ENCODE measurements around the gene HS6ST2. TPM values are rescaled to one million over a fixed set of nuclear protein-coding genes. Genes with fewer than 3 reads are reported as not detected.
A peak's percentile ranks its signal among the peaks of the same experiment; 100 is the strongest.
"Not testable (repeated sequence)": the region's sequence is repeated elsewhere in the genome, so short reads cannot be mapped to it uniquely, and the experiment has no call there.

Gene HS6ST2
- total RNA-seq, 1 experiment from 2014 or later: 13.4 TPM

DNA sequence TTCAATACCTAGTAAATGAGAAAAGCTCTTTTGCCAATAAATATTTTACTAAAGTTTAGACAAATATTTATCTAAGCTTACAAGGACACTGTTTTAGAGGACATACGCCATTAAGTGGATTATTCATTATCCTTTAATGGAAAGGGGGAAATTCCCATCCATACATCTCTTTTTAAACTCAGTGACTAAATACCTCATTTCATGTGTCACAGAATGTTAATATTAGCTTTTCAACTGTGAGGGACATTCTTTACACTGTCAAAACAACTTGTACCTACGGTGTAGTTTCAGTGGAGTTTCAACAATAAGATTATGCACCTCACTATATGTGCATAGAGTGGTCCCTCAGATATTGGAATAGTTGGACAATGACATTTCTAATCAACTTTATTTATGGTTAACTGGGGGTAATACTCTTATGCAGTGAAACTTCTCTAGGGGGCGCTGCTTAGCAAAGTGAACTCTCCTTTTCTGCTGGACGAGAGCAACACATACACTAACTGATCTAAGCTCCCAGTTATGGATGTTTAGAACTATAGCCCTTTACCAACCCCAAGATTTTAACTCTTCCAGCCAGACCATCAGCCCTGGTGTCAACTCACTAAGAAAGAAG is 9.7 kb downstream of the HS6ST2 start:
- ChIA-PET POLR2A (ENCODE audit: unreplicated experiment) (no interaction called here), CTCF (interaction anchor here (0.6 kb wide), 1 partner anchor 44 kb away, joined by 4 read pairs; no protein-coding TSS in a partner anchor)
- Histone ChIP-seq H3K27ac (no peak overlapping the region), H4K20me1 (ENCODE audit: insufficient read depth) (no peaks in the 10 kb centered on the region; the same call in 1 of the 2 replicates), H3K9me3 (ENCODE audit: insufficient read depth, low read depth) (peaks cover 4% of the 10 kb centered on the region; the same call in 1 of the 2 replicates), H2AFZ (no peak overlapping the region), H3K9me2 (ENCODE audit: insufficient read depth) (no peaks in the 10 kb centered on the region), H3K4me1 (replicated peaks; ENCODE audit: insufficient read depth) (peaks cover 19% of the 10 kb centered on the region), H3K36me3 (ENCODE audit: low read depth) (peaks cover 4% of the 10 kb centered on the region; the same call in 1 of the 2 replicates), H3F3A (ENCODE audit: insufficient read depth, low read depth) (no peaks in the 10 kb centered on the region), H3K79me2 (ENCODE audit: low read depth) (peaks cover 61% of the 10 kb centered on the region), H3K27me3 (ENCODE audit: insufficient read depth, low read depth) (no peaks in the 10 kb centered on the region), H3K4me3 (no peak overlapping the region), H3K4me2 (no peak overlapping the region)
- intact Hi-C loops (cut with micrococcal nuclease; ENCODE audit: unreplicated experiment): no loop called here
- TF ChIP-seq, protein P1, sequence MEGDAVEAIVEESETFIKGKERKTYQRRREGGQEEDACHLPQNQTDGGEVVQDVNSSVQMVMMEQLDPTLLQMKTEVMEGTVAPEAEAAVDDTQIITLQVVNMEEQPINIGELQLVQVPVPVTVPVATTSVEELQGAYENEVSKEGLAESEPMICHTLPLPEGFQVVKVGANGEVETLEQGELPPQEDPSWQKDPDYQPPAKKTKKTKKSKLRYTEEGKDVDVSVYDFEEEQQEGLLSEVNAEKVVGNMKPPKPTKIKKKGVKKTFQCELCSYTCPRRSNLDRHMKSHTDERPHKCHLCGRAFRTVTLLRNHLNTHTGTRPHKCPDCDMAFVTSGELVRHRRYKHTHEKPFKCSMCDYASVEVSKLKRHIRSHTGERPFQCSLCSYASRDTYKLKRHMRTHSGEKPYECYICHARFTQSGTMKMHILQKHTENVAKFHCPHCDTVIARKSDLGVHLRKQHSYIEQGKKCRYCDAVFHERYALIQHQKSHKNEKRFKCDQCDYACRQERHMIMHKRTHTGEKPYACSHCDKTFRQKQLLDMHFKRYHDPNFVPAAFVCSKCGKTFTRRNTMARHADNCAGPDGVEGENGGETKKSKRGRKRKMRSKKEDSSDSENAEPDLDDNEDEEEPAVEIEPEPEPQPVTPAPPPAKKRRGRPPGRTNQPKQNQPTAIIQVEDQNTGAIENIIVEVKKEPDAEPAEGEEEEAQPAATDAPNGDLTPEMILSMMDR (conservative IDR thresholded peaks at IDR 0.05): peak; percentile 63
- no peak for TF ChIP-seq EZH2 (IDR thresholded peaks at IDR 0.05; ENCODE audit: low read depth)
- DNase-seq: no peak
- BruUV-seq (replicated peaks): no TSS peak

DNA sequence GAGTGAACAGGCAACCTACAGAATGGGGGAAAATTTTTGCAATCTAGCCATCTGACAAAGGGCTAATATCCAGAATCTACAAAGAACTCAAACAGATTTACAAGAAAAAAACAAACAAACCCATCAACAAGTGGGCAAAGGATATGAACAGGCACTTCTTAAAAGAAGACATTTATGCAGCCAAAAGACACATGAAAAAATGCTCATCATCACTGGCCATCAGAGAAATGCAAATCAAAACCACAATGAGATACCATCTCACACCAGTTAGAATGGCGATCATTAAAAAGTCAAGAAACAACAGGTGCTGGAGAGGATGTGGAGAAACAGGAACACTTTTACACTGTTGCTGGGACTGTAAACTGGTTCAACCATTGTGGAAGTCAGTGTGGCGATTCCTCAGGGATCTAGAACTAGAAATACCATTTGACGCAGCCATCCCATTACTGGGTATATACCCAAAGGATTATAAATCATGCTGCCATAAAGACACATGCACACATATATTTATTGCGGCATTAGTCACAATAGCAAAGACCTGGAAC is 13.3 kb downstream of the HS6ST2 start:
- H3K27ac ChIP-seq; H3K9me3 ChIP-seq (ENCODE audit: insufficient read depth, low read depth); CTCF ChIA-PET; BruUV-seq (replicated peaks); H3K4me3 ChIP-seq; intact Hi-C loops (cut with micrococcal nuclease; ENCODE audit: unreplicated experiment); POLR2A ChIA-PET (ENCODE audit: unreplicated experiment); H3K36me3 ChIP-seq (ENCODE audit: low read depth); H2AFZ ChIP-seq; H3K4me2 ChIP-seq; H3K27me3 ChIP-seq (ENCODE audit: insufficient read depth, low read depth); DNase-seq; H4K20me1 ChIP-seq (ENCODE audit: insufficient read depth); H3K9me2 ChIP-seq (ENCODE audit: insufficient read depth): not testable (repeated sequence)
- Histone ChIP-seq H3K4me1 (replicated peaks; ENCODE audit: insufficient read depth) (peaks cover 39% of the 10 kb centered on the region), H3K79me2 (ENCODE audit: low read depth) (peaks cover 45% of the 10 kb centered on the region), H3F3A (ENCODE audit: insufficient read depth, low read depth) (peaks cover 18% of the 10 kb centered on the region)

DNA sequence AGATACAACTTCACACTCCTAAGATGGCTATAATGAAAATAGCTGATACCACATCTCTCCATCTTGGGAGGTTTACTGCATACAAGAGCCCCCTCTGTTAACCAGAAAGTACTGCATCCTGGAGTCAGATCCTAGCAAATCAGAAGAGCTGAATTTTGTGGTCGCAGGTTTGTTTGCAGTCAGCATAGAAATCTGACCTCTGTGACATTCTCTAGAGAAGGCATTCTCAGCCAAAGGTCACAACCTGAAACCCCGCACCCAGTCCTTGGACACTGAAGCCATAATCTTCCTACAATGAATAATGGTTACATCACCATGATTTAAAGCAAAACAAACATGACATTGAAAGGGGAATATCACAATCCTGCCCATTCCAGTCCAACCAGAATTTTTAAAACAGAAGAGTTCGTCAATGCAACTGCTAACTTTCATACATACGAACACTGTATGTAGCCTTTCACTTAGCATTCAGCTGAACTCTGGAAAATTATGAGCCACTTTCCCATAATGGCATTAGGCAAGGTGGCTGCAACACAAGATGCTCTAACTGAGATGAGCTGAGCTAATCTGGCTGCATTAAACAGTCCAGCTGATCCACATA is 17.6 kb downstream of the HS6ST2 start:
- H3K9me2 ChIP-seq (ENCODE audit: insufficient read depth): no peaks in the 10 kb centered on the region
- peak overlapping the region; percentile 46 for H3K4me3 ChIP-seq
- no peaks in the 10 kb centered on the region for H3K36me3 ChIP-seq (ENCODE audit: low read depth)
- no TSS peak for BruUV-seq (replicated peaks)
- H3K79me2 ChIP-seq (ENCODE audit: low read depth): peaks cover 59% of the 10 kb centered on the region
- H4K20me1 ChIP-seq (ENCODE audit: insufficient read depth): no peaks in the 10 kb centered on the region
- peak overlapping the region; percentile 83 for H3K4me2 ChIP-seq
- DNase-seq: peak; percentile 61 to 97
- H3K27me3 ChIP-seq (ENCODE audit: insufficient read depth, low read depth): no peaks in the 10 kb centered on the region
- CTCF ChIA-PET: interaction anchor here (0.6 kb wide), 3 partner anchors 9 to 211 kb away, joined by 3 to 5 read pairs (median 3); no protein-coding TSS in a partner anchor
- intact Hi-C loops (cut with micrococcal nuclease; ENCODE audit: unreplicated experiment): no loop called here
- peaks cover 20% of the 10 kb centered on the region for H3F3A ChIP-seq (ENCODE audit: insufficient read depth, low read depth)
- POLR2A ChIA-PET (ENCODE audit: unreplicated experiment): no interaction called here
- H3K27ac ChIP-seq: peak overlapping the region; percentile 89
- H3K4me1 ChIP-seq (replicated peaks; ENCODE audit: insufficient read depth): peaks cover 40% of the 10 kb centered on the region
- no peaks in the 10 kb centered on the region for H3K9me3 ChIP-seq (ENCODE audit: insufficient read depth, low read depth)
- 0 out of 2 replicates have a peak overlapping the region, but pooled peaks have one; percentile 14 for H2AFZ ChIP-seq
- TF ChIP-seq, protein P1 (conservative IDR thresholded peaks at IDR 0.05): peak; percentile 73
- no peak for TF ChIP-seq EZH2 (IDR thresholded peaks at IDR 0.05; ENCODE audit: low read depth)

Data from PC-9 (cell line).